Esophagus mucosa (tissue), 1 donor: ENCODE results near the gene HPGDS. TPM values are rescaled to one million over a fixed set of nuclear protein-coding genes. Genes with fewer than 3 reads are reported as not detected.

Experiments
- total RNA-seq: library from RNA; stranded (reverse); gene quantifications from one replicate; pipeline ENCODE4 v1.2.4, GENCODE V29; 2023
- donor health status: DM: yes; HTN: yes; CAD: no.

The HPGDS gene
- total RNA-seq, 1 donor from 2014 or later: not detected

Other genes starting within 250 kb of the HPGDS start
- gene SMARCAD1, start 135.0 kb downstream of the HPGDS start, total RNA-seq: 15.3 TPM
- 142 TPM for gene PDLIM5, start 109.1 kb upstream of the HPGDS start, total RNA-seq